Stimulated activated CD8-positive, alpha-beta memory T cell treated with anti-CD3 and anti-CD28 coated beads, Interleukin-7, amount 100 ng/mL, for 48 hours (primary cell): Measurements from ENCODE around the gene LGALS7.

Source experiments
- DNase-seq, 2 donors: peaks; one replicate each; pipeline ENCODE4 v3.0.0-alpha.2; 2020; ENCODE audit warnings: low read depth in 1 of 2; ENCODE audit errors: extremely low read depth in 1 of 2

LGALS7 gene

DNA sequence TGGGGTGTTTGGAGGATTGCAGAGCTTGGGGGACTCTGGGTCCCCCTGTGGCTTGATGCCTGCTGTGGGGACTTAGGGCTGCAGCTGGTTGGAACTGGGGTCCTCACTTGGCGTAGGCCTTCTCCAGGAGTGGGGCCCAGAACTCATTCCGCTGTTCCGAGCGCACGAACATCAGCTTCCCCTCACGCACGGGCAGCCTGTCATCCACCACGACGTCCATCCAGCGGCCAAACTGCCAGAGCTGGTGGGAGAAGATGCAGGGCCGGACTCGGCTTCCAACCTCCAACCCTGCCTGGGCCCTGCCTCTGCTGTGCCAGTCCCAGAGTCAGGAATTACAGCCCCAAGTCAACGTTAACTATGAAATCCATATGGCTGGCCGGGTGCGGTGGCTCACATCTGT lies 31.6 kb downstream of the LGALS7 start:
- DNase-seq: no peak

DNA sequence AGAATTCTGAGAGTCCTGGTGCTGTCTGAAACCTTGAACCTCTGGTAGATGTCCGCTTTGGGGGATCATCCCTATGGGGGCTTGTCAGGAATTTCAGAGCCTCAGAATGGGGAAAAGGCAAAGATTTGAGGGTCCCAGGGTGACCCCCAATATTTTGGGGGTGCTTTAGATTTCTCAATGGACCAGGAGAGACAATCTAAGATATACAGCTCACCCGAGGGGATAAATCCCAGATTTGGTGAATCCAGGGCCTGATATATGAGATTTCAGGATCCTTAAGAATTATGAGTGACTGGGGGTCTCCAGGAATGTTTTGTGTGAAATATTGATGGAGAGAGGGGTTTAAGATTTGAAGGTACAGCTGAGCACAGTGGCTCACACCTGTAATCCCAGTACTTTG lies 32.4 kb downstream of the LGALS7 start:
- DNase-seq: no peak

DNA sequence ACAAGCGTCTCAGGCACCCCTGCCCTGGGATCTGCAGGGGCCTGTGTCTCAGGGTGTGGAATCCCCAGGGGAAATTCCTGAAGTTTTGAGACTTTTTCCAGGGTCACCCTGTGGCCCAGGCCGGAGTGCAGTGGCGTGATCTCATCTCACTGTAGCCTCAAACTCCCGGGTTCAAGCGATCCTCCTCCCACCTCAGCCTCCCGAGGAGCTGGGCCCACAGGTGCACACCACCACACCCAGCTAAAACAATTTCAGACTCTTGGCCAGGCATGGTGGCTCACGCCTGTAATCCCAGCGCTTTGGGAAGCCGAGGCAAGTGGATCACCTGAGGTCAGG lies 33.1 kb downstream of the LGALS7 start:
- no peak for DNase-seq

DNA sequence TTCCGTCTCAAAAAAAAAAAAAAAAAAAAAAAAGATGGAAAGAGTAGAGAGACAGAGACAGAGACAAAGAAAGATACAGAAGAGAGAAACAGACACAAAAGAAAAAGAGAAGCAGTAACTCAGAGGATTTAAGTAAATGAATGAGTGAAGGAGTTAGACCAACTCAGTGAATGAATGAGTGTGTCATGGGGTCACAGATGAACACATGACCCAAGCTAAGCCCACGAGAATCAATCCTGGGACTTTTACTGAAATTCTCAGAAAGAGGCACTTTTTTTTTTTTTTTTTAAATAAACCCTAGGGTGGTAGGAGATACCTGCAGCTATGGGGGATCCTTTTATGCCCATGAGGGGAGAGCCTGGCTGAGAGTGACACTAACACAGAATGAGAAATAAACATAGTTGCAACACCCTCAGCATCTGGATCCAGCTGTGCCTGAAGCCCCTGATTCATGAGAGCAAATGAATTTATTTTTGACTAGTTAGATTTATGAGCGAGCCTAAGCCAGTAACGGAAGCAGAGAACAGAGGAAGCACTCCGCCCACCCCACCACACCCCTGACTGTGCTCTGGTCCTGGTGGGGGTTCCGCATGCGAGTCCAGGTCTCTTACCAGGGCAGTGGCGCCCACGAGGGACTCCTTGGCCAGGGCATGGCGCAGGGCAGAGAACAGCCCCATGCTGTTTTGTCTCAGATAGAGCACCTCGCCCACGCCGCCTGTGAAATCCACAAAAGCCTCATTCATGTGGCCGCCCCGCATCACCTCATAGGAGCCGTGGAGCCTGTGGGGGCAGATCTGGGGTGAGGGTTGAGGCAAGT lies 33.7 kb downstream of the LGALS7 start:
- DNase-seq: no peak

DNA sequence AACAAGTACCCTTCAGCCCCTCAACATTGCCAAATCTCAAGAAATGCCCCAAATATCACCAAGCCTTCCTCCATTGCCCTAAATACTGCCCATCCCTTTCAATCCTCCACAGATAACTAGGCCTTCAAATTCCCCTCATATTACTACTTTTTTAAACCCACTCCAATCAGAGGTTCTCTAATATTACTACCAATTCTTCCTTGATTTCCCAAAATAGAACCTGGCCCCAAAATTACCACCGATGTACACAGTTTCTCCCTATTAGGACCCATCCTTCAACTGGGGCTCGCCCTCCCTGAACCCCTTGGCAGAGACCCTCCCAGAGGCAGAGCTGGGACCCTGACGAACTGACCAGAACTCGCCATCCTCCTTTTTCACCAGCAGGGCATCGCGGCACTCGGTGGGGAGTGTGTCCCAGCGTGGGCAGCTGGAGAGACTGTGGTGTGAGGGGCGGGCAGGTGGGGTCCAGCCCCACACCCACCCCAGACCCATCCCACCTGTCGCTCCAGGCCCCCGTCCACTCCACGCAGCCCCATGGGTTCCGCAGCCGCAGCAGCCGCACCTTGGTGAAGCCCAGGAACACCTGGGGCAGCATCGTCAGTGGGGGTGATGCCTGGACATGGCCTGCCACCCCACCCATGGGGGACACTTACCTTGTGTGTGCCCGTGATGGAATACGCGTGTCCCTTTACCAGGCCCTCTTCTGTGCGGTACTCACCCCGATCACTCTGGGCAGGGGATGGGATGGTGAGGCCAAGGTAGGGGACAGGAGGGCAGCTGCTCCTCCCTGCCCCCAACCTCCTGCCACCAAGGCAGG lies 35.2 kb downstream of the LGALS7 start:
- no peak for DNase-seq

DNA sequence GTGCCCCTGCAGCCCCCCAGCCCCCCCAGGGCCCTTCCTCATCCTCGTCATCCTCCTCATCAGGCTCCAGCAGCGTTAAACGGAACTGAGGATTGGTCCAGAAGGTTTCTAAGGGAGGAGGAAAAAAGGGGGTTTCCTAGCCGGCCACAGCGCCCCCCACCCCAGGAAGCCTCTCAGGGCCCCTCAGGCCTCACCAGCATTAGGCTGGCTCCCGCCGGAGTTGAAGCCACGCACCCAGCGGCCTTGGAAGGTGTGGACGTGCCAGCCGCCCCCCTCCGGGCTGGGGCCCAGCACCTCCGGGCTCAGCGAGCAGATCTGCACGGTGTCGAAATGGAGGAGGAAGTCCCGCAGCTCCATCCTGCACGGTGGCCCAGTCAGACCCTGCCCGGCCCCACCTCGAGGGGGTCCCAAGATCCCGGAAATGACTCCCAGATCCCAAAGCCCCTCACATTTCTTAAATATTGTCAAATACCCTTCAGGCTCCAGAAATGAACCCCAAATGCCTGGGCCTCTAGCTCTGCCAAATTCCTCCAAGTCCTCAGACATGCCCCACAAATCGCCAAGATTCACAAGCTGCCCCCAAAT lies 35.9 kb downstream of the LGALS7 start:
- no peak for DNase-seq

DNA sequence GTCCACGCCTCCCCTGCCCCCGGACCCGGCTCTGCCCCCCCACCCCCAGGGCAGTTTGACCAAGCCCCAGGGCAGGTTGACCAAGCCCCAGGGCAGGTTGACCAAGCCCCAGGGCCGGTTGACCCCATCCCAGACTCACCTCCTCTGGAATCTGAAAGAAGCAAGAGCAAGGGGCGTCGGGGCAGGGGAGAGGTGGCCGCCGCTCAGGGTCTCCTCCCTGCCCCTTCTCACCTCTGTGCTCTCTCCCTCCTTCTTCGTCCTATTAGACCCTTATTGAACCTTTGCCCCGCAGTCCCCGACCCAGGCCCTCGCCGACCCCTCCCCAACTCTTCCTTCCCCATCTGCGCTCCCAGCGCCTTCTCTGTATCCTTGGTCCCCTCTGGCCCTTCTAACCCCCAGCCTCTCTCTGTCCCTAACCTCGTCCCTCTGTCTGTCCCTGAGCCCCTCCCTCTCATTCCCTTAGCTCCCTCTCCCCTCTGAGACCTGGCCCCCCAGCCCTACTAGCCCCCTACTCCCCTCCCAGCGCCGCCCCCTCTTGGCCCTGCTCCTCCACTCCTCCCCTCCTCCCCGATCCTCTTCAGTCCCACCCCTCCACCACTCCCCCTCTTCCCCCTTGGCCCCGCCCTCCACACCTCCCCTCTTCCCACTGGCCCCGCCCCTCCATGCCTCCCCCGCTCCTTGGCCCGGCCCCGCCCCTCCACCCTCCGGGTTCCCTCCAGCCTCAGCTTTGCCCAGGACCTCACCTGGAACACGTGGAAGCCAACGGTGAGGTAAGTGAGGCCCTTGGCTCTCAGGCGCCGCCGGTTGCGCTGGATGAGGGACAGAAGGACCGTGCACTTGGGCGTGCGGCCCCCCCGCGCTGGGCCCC lies 36.7 kb downstream of the LGALS7 start:
- peak in 1 of 2 donors; percentile 66 for DNase-seq

DNA sequence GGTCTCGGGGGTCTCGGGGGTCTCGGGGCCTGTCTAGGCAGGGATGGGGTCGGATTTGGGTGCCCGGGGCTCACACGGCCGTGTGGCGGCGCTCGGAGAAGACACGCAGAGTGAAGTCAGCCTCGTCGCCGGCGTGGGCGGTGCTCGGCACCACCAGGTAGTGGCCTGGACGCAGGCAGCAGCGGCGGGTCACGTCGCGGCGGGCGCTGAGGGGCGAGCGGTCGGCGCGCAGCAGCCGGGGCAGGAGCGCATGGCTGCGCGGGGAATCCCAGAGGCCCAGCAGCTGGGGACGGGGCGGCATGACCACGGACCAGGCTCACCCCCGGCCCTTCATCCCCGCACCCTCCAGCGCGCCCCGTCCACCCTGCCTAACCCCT lies 37.3 kb downstream of the LGALS7 start:
- DNase-seq: peak in 1 of 2 donors; percentile 53

DNA sequence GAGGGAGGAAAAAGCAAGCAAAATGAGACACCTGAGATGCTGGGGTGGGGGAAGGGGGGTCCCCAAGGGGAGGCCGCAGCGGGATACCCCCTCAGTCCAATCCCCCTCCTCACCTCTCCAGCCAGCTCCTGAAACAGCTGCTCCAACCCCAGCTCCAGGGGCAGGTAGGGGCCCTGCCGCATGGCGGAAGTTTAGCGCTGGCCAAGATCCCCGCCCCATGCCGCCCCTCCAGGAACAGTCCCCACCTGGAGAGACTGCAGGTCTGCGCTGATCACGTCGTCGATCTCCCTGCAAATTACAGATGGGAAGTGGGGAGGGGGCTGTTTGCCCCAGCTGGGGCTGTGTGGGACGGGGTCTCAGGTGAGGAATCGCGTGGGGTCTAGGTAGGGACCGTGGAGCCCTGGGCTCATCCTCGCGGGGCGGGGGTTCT lies 38.0 kb downstream of the LGALS7 start:
- DNase-seq: no peak

DNA sequence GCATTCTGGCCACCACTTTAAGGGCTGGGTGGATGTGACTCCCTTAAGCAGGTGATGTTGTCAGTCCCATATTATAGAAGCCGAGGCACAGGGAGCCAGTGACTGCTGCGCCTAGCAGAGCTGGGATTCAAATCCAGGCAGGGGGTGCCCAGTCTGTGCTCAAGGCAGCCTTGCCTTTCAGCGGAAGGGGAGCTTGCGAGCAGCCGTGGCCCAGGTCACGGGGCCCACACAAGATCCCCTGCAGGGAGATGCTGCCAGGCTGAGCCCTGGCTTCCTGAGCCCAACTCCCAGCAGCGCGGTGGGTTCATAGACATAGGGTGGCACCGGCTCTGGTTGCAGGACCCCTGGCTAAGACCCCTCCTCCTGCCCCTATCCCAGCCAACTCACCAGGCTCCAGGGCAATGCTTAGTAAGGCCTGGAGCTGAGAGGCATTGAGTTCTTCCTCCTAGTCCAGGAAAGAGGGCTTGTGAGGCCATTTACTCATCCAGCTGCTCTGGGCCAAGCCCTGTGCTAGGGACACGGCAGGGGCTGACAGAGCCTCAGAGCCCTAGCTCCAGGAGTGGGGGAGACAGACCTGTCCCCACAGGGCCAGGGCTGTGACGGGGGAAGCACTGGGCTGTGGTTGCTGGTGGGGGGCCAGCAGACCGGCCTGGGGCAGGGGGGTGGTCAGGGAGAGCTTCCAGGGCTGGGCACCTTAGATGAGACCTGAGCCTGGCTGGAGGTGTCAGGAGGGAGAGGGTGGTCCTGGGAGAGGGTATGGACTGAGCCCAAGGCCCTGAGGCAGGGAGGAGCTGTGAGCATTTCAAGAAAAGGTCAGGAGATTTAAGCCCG lies 38.7 kb downstream of the LGALS7 start:
- DNase-seq: no peak

DNA sequence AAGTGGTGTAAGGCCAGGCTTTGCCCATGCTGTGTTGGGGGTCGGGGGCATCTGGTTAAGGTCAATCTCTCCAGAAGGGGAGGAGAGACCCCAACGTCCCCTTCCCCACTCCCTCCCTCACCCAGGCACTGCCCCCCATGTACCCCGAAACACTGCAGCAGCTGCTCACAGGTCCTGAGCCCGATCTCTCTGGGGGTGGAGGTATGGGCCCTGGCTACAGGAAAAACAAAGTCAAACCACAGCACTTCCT lies 39.2 kb downstream of the LGALS7 start:
- DNase-seq: no peak

DNA sequence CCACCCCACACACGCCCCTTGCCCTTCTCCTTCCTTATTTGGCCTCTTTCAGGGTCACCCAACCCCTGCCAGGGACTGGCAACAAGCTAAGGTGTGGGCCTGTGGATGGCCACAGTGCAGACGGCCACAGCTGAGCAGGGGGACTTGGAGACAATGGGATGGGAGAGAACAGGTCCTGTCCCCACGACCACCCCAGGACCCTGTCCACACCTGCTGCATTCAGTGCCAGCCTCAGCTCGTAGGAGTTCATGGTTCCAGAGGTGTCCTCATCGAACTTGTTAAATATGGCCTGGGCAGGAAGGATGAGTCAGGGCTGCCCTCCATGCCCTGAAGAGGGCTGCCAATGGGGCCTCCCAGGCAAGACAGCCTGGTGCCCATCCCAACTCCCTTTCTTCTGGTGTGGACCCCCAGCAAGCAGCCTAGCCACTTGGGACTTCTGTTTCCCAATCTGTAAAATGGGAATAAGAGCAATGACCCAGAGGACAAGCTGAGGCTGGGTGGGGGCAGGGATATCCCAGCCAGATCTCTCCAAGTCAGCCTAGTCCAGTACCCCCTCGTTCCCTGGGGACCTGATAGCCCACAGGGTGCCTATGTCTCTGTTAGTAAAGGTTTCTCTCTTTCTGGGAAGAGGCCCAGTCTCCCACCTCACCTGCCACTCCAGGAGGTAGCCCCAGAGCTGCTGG lies 39.7 kb downstream of the LGALS7 start:
- DNase-seq: no peak

DNA sequence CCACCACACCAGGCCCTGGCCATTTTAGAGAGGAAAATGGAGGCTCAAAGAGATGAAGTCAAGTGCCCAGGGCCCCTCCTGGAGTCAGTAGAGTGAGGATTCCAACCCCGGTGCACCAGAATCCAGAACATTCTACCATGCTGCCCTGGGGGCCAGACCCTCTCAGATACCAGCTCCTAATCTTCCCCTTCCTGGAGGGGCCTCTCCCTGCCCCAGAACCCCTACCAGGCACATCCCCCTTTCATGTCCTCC lies 40.1 kb downstream of the LGALS7 start:
- DNase-seq: no peak

DNA sequence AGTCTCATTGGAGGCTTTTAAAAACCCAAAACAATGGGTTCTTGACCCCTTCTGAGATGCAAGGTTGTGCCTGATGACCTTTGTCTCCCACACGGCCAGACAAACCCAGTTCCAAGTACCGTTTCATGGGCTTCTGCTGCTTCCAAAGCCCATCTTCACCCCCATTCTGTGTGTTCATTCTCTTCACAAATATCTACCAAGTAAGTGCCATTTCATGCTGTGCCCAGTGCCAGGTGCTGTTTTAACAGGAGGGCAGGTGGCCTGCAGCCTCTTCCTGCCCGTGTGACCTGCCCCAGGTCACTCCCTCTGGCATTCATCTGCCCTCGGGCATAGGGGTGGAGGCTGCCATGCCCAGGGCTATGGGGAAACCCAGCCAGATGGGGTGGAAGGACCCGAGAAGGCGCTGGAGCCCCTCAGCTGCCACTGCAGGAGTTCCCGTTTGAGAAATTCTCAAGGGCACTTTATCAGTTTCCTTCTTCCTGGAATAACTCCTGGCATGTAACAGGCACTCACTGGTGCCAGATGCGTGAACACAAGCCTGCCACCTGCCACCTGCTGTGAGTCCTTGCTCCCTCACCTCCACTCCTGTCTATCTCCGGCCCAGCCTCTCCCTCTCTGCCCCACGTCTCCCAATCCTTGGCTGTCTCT lies 41.5 kb downstream of the LGALS7 start:
- DNase-seq: no peak

DNA sequence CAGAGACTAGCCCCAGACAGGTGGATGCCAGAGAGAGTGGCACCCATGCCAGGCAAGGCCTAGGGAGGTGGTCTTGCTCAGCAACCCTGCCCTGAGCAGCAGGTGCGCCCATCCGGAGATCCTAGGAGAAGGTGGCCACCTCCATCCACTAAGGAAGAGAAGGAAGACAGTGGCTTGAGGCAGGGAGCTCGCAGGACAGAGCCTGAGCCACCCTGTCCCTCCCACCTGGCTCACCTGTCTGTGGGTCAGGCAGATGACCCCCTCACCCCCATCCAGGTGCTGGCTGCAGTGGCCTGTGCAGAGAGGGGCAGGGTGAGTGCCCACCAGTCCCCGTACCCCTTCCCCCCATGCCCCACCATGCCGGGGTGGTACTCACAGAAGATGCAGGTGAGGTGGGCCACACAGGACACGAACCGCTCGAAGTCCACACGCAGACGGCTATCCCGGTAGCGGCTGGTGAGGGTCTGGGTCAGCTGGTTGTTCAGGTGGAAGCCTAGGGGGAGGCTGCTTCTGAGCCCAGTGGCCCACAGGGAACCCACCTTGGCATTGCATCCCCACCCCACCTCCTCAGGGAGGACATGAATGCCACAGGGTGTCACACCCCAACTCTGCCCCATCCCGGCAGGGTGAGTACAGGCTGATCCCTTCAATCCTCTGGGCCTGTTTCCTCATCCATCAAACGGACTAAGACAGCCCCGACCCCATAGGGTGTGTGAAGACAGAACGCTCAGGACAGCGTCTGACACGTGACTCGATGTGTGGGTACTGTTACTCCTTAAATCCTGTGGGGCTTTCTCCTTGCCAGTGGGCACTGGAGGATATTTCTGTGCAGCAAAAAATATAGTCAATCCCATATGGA lies 42.4 kb downstream of the LGALS7 start:
- no peak for DNase-seq

DNA sequence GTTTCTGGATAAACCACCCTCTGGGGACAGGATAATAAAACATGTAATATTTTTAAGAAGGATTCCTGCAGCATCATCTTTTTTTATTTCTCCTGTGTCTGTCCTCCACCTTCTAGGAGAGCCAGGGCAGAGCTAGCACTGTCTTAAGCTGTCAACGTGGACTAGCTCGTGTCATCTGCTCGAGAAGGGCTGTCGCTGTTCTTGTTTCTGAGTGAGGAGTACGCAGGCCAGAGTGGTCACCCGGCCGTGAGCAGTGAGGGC lies 42.9 kb downstream of the LGALS7 start:
- no peak for DNase-seq

DNA sequence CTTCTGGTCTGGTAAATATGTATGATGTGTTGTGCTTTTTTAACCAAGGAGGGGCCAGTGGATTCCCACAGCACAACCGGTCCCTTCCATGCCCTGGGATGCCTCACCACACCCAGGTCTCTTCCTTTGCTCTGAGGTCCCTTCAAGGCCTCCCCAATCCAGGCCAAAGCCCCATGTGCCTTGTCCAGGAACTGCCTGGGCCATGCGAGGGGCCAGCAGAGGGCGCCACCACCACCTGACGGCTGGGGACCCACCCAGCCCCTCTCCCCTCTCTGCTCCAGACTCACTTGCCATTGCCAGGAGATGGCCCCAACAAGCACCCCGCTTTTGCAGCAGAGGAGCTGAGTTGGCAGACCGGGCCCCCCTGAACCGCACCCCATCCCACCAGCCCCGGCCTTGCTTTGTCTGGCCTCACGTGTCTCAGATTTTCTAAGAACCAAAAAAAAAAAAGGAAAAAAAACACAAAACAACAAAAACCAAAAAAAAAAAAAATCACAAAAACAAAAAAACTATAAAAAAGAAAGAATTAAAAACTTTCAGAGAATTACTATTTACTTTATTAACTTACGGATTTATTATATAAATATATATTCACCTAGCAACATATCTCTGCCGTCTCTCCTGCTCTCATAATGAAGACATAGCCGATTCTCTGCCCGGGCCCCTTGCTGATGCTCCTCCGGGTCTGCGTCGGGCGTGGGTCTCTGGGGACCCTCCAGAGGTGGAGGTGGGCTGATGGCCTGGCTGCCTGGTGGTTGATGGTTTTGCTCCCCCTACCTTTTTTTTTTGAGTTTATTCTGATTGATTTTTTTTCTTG lies 43.5 kb downstream of the LGALS7 start:
- DNase-seq: peak; percentile 51 to 70
